Breast epithelium (tissue), 3 donors: ENCODE measurements around the gene GCLM.

Source experiments
- POLR2AphosphoS5 ChIP-seq, 3 donors: sonication (generic); formaldehyde crosslinking; IDR thresholded peaks; one replicate each; pipeline ENCODE4 v1.6.1; 2017; ENCODE audit warnings: antibody characterized with exemption in 3 of 3
- TF ChIP-seq, protein P1 (sequence below), 3 donors: fragments of 450-650 bp; IDR thresholded peaks; one replicate each; pipeline ENCODE4 v1.5.1; 2016 to 2017; ENCODE audit warnings: antibody characterized with exemption in 3 of 3, mild to moderate bottlenecking in 3 of 3, moderate library complexity in 3 of 3

DNA sequence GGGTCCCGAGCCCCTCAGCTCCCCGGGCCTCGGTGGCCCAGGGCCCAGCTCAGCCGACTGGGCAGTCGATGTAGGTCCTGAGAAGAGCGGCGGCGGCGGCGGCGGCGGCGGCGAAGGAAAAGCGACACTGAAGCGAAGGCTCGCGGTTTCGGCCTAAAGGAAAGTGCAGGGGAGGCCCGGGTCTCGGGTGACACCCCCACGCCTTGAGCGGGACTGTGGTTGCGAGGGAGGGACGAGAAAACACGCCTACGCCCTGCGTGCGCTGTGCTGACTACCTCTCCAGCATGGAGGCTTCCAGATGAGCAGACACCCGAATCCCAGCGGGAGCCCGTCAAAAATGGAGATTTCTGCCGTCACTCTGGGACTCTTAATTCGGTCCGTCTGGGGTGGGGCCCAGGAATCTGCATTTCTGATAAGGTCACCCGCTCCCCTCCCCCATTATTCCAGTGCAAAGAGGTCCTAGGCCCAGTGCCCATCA lies 61.4 kb downstream of the GCLM start:
- TF ChIP-seq, protein P1, sequence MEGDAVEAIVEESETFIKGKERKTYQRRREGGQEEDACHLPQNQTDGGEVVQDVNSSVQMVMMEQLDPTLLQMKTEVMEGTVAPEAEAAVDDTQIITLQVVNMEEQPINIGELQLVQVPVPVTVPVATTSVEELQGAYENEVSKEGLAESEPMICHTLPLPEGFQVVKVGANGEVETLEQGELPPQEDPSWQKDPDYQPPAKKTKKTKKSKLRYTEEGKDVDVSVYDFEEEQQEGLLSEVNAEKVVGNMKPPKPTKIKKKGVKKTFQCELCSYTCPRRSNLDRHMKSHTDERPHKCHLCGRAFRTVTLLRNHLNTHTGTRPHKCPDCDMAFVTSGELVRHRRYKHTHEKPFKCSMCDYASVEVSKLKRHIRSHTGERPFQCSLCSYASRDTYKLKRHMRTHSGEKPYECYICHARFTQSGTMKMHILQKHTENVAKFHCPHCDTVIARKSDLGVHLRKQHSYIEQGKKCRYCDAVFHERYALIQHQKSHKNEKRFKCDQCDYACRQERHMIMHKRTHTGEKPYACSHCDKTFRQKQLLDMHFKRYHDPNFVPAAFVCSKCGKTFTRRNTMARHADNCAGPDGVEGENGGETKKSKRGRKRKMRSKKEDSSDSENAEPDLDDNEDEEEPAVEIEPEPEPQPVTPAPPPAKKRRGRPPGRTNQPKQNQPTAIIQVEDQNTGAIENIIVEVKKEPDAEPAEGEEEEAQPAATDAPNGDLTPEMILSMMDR (IDR thresholded peaks at IDR 0.05), result no peak
- peak in 2 of 3 donors; percentile 6 to 16 for TF ChIP-seq POLR2AphosphoS5 (IDR thresholded peaks at IDR 0.05)
